ENCODE results near the gene CISTR. TPM values are rescaled to one million over a fixed set of nuclear protein-coding genes. Genes with fewer than 3 reads are reported as not detected.
A peak's percentile ranks its signal among the peaks of the same experiment; 100 is the strongest.

The CISTR gene
- total and polyA plus RNA-seq, 2 experiments from 2014 or later: not detected

DNA sequence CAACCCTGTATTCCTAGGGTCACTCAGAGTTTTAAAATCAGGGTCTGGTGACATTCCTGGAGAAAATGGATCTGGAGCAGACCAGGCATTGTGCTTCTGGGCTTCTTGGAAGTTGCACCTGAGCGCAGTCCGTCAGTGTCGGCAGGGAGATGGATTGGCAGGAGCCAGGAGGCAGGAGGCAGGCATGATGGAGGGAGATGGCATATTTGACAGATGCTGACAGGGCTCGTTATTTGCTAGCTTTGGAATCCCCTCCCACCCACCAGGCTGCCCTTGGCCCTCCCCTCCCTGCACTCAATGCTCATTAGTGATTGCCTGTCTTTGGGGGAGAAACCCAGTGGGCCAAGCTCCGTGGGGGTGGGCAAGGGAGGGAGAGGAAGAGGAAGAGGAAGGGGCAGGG, 4.7 kb downstream of the CISTR start:
- no peak overlapping the region for H3K27ac Mint-ChIP-seq
- Histone ChIP-seq H4K20me1 (replicated peaks; ENCODE audit: insufficient read depth) (no peaks in the 10 kb centered on the region; the same call in 1 of the 2 replicates), H3K9me2 (ENCODE audit: insufficient read depth) (no peaks in the 10 kb centered on the region), H3K27me3 (ENCODE audit: insufficient read depth) (peaks cover 97% of the 10 kb centered on the region), H2AFZ (no peak overlapping the region), H3K4me3 (no peak overlapping the region), H3K79me2 (replicated peaks; ENCODE audit: insufficient read depth) (no peaks in the 10 kb centered on the region), H3K4me1 (ENCODE audit: insufficient read depth) (peaks cover 33% of the 10 kb centered on the region), H3F3A (replicated peaks; ENCODE audit: low read depth) (0 out of 2 replicates have a peak, but pooled peaks cover 4% of the 10 kb centered on the region), H3K4me2 (no peak overlapping the region), H3K27ac (ENCODE audit: low read depth) (no peak overlapping the region), H3K36me3 (ENCODE audit: insufficient read depth) (no peaks in the 10 kb centered on the region)
- no peaks in the 10 kb centered on the region for H3K36me3 Mint-ChIP-seq (ENCODE audit: low read depth)
- H3K4me1 Mint-ChIP-seq: peaks cover 9% of the 10 kb centered on the region
- ATAC-seq (no peak), DNase-seq (ENCODE audit: low spot score) (no peak)
- peaks cover 12% of the 10 kb centered on the region for H3K27me3 Mint-ChIP-seq (ENCODE audit: insufficient read depth, low read depth, poor library complexity)
- no peak for TF ChIP-seq ZNF331 (CRISPR knock-in tag; IDR thresholded peaks at IDR 0.05; ENCODE audit: low read depth)
- TF ChIP-seq EZH2 (IDR thresholded peaks at IDR 0.05; ENCODE audit: low read depth, unreplicated experiment): no peak
- no peak for TF ChIP-seq JUNB (IDR thresholded peaks at IDR 0.05; ENCODE audit: unreplicated experiment)
- TF ChIP-seq EZH2phosphoT487 (IDR thresholded peaks at IDR 0.05; ENCODE audit: unreplicated experiment): no peak
- TF ChIP-seq NANOG (IDR thresholded peaks at IDR 0.05; ENCODE audit: borderline replicate concordance): no peak
- H3K4me3 Mint-ChIP-seq: no peak overlapping the region; the same call in 2 of the 3 replicates
- H3K9me3 Mint-ChIP-seq: no peaks in the 10 kb centered on the region

DNA sequence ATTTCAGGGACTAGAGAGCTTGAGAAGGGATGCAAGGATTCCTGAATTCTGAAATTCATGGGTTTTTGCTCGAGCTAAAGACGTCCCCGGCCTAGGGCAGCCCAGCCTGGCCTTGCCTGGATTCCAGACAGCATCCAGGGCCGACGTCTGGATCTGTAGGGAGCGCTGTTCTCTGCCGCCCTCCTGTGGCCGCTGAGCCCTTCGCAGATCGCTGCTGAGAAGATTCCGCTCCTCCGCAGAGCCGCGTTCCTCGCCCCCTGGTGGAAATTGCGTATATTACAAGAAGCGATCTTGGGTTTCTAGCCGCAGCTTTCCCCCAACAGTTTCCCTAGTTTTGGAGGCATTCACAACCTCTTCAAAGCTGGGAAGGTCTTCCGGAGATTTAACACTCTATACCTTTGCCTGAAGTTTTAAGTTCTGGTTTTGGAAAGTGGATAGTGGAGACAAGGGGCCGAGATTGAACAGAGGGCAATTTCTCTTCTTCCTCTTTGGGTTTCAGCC, 5.1 kb downstream of the CISTR start:
- peaks cover 12% of the 10 kb centered on the region for H3K27me3 Mint-ChIP-seq (ENCODE audit: insufficient read depth, low read depth, poor library complexity)
- Histone ChIP-seq H3K27me3 (ENCODE audit: insufficient read depth) (peaks cover 97% of the 10 kb centered on the region), H3K79me2 (replicated peaks; ENCODE audit: insufficient read depth) (no peaks in the 10 kb centered on the region), H2AFZ (no peak overlapping the region), H3K9me2 (ENCODE audit: insufficient read depth) (no peaks in the 10 kb centered on the region), H4K20me1 (replicated peaks; ENCODE audit: insufficient read depth) (no peaks in the 10 kb centered on the region; the same call in 1 of the 2 replicates), H3K36me3 (ENCODE audit: insufficient read depth) (no peaks in the 10 kb centered on the region), H3F3A (replicated peaks; ENCODE audit: low read depth) (0 out of 2 replicates have a peak, but pooled peaks cover 3% of the 10 kb centered on the region), H3K4me1 (ENCODE audit: insufficient read depth) (peaks cover 32% of the 10 kb centered on the region), H3K4me3 (no peak overlapping the region), H3K4me2 (no peak overlapping the region), H3K27ac (ENCODE audit: low read depth) (no peak overlapping the region)
- peaks cover 9% of the 10 kb centered on the region for H3K4me1 Mint-ChIP-seq
- no peak overlapping the region for H3K27ac Mint-ChIP-seq
- TF ChIP-seq CTCF (conservative IDR thresholded peaks at IDR 0.05; ENCODE audit: low read depth in 2 of 2): peak; percentile 99 to 100
- no peak for TF ChIP-seq CREB1 (CRISPR knock-in tag; IDR thresholded peaks at IDR 0.05; ENCODE audit: low read depth)
- TF ChIP-seq EZH2 (IDR thresholded peaks at IDR 0.05; ENCODE audit: low read depth, unreplicated experiment): peak; percentile 48
- no peaks in the 10 kb centered on the region for H3K36me3 Mint-ChIP-seq (ENCODE audit: low read depth)
- H3K4me3 Mint-ChIP-seq: no peak overlapping the region; the same call in 2 of the 3 replicates
- no peaks in the 10 kb centered on the region for H3K9me3 Mint-ChIP-seq
- DNase-seq (ENCODE audit: low spot score) (peak; percentile 97), ATAC-seq (peak; percentile 74)

DNA sequence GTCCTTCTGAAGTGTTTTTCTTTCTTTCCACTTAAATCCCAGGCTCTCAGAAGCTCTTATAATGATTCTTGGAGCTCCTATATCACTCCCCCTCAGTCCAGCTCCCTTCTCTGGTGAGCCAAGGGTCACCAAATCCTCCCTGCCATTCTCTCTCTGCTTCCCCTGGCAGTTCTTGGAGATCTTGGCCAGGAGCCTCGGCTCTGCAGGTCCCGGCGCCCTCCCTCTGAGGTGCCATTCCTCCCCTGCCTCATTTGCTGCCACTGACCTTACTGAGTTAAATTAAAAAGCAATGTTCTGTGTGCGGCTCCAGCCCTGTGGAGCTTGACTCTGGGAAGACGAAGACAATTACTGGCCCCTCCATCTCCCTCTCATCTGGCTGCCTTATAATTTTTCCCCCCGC, 7.0 kb downstream of the CISTR start:
- no peaks in the 10 kb centered on the region for H3K36me3 ChIP-seq (ENCODE audit: insufficient read depth)
- no peaks in the 10 kb centered on the region for H3K9me2 ChIP-seq (ENCODE audit: insufficient read depth)
- Mint-ChIP-seq H3K36me3 (ENCODE audit: low read depth) (no peaks in the 10 kb centered on the region), H3K4me1 (peaks cover 9% of the 10 kb centered on the region), H3K9me3 (no peaks in the 10 kb centered on the region), H3K4me3 (no peak overlapping the region), H3K27me3 (ENCODE audit: insufficient read depth, low read depth, poor library complexity) (peaks cover 12% of the 10 kb centered on the region), H3K27ac (no peak overlapping the region)
- no peaks in the 10 kb centered on the region for H3K79me2 ChIP-seq (replicated peaks; ENCODE audit: insufficient read depth)
- H2AFZ ChIP-seq: no peak overlapping the region
- H4K20me1 ChIP-seq (replicated peaks; ENCODE audit: insufficient read depth): no peaks in the 10 kb centered on the region; the same call in 1 of the 2 replicates
- ATAC-seq: no peak
- peaks cover 22% of the 10 kb centered on the region for H3K4me1 ChIP-seq (ENCODE audit: insufficient read depth)
- no peaks in the 10 kb centered on the region for H3F3A ChIP-seq (replicated peaks; ENCODE audit: low read depth)
- H3K4me2 ChIP-seq: no peak overlapping the region
- H3K4me3 ChIP-seq: no peak overlapping the region
- DNase-seq (ENCODE audit: low spot score): no peak
- peak; percentile 18 for TF ChIP-seq EZH2 (IDR thresholded peaks at IDR 0.05; ENCODE audit: low read depth, unreplicated experiment)
- TF ChIP-seq, protein P1, sequence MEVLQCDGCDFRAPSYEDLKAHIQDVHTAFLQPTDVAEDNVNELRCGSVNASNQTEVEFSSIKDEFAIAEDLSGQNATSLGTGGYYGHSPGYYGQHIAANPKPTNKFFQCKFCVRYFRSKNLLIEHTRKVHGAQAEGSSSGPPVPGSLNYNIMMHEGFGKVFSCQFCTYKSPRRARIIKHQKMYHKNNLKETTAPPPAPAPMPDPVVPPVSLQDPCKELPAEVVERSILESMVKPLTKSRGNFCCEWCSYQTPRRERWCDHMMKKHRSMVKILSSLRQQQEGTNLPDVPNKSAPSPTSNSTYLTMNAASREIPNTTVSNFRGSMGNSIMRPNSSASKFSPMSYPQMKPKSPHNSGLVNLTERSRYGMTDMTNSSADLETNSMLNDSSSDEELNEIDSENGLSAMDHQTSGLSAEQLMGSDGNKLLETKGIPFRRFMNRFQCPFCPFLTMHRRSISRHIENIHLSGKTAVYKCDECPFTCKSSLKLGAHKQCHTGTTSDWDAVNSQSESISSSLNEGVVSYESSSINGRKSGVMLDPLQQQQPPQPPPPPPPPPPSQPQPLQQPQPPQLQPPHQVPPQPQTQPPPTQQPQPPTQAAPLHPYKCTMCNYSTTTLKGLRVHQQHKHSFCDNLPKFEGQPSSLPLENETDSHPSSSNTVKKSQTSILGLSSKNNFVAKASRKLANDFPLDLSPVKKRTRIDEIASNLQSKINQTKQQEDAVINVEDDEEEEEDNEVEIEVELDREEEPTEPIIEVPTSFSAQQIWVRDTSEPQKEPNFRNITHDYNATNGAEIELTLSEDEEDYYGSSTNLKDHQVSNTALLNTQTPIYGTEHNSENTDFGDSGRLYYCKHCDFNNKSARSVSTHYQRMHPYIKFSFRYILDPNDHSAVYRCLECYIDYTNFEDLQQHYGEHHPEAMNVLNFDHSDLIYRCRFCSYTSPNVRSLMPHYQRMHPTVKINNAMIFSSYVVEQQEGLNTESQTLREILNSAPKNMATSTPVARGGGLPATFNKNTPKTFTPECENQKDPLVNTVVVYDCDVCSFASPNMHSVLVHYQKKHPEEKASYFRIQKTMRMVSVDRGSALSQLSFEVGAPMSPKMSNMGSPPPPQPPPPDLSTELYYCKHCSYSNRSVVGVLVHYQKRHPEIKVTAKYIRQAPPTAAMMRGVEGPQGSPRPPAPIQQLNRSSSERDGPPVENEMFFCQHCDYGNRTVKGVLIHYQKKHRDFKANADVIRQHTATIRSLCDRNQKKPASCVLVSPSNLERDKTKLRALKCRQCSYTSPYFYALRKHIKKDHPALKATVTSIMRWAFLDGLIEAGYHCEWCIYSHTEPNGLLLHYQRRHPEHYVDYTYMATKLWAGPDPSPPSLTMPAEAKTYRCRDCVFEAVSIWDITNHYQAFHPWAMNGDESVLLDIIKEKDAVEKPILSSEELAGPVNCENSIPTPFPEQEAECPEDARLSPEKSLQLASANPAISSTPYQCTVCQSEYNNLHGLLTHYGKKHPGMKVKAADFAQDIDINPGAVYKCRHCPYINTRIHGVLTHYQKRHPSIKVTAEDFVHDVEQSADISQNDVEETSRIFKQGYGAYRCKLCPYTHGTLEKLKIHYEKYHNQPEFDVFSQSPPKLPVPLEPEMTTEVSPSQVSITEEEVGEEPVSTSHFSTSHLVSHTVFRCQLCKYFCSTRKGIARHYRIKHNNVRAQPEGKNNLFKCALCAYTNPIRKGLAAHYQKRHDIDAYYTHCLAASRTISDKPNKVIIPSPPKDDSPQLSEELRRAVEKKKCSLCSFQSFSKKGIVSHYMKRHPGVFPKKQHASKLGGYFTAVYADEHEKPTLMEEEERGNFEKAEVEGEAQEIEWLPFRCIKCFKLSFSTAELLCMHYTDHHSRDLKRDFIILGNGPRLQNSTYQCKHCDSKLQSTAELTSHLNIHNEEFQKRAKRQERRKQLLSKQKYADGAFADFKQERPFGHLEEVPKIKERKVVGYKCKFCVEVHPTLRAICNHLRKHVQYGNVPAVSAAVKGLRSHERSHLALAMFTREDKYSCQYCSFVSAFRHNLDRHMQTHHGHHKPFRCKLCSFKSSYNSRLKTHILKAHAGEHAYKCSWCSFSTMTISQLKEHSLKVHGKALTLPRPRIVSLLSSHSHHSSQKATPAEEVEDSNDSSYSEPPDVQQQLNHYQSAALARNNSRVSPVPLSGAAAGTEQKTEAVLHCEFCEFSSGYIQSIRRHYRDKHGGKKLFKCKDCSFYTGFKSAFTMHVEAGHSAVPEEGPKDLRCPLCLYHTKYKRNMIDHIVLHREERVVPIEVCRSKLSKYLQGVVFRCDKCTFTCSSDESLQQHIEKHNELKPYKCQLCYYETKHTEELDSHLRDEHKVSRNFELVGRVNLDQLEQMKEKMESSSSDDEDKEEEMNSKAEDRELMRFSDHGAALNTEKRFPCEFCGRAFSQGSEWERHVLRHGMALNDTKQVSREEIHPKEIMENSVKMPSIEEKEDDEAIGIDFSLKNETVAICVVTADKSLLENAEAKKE (CRISPR knock-in tag; IDR thresholded peaks at IDR 0.05): no peak
- peaks cover 97% of the 10 kb centered on the region for H3K27me3 ChIP-seq (ENCODE audit: insufficient read depth)
- no peak overlapping the region for H3K27ac ChIP-seq (ENCODE audit: low read depth)

All from GM23338 (cell line).